ENCODE results near the gene PNKP.

GRCh38 chr19:49812452-49812996 is 54.9 kb downstream of the PNKP start:
- TF ChIP-seq, protein P1, sequence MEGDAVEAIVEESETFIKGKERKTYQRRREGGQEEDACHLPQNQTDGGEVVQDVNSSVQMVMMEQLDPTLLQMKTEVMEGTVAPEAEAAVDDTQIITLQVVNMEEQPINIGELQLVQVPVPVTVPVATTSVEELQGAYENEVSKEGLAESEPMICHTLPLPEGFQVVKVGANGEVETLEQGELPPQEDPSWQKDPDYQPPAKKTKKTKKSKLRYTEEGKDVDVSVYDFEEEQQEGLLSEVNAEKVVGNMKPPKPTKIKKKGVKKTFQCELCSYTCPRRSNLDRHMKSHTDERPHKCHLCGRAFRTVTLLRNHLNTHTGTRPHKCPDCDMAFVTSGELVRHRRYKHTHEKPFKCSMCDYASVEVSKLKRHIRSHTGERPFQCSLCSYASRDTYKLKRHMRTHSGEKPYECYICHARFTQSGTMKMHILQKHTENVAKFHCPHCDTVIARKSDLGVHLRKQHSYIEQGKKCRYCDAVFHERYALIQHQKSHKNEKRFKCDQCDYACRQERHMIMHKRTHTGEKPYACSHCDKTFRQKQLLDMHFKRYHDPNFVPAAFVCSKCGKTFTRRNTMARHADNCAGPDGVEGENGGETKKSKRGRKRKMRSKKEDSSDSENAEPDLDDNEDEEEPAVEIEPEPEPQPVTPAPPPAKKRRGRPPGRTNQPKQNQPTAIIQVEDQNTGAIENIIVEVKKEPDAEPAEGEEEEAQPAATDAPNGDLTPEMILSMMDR (conservative IDR thresholded peaks at IDR 0.05) = no peak
- no peak for TF ChIP-seq ZFX (IDR thresholded peaks at IDR 0.05)

Measured in C4-2B (cell line).